GM12878 (cell line): ENCODE results near the gene RNU6-9. TPM values are rescaled to one million over a fixed set of nuclear protein-coding genes. Genes with fewer than 3 reads are reported as not detected.

Experiments
- ASH2L ChIP-seq: fragments of 300-600, 200-600 bp; sonication (generic); IDR thresholded peaks from 2 replicates; pipeline ENCODE4 v1.6.1; 2017; ENCODE audit warnings: low read depth, mild to moderate bottlenecking, borderline replicate concordance
- CBFB ChIP-seq: IDR thresholded peaks from 2 replicates; pipeline ENCODE4 v1.6.1; 2016; ENCODE audit warnings: antibody characterized with exemption, low read depth
- CBX3 ChIP-seq: fragments of 200-600 bp; sonication (generic); IDR thresholded peaks from 2 replicates; pipeline ENCODE4 v1.6.1; 2016; ENCODE audit warnings: low read depth, borderline replicate concordance
- CBX5 ChIP-seq: sonication (generic); IDR thresholded peaks from 2 replicates; pipeline ENCODE4 v1.6.1; 2016; ENCODE audit warnings: low read depth, moderate library complexity, mild to moderate bottlenecking, inconsistent platforms
- CREM ChIP-seq: IDR thresholded peaks from 2 replicates; pipeline ENCODE4 v1.6.1; 2014; ENCODE audit warnings: antibody characterized with exemption, low read depth
- EED ChIP-seq: sonication (generic); IDR thresholded peaks from 2 replicates; pipeline ENCODE4 v1.6.1; 2016; ENCODE audit warnings: antibody characterized with exemption, low read depth
- IRF5 ChIP-seq: fragments of 450-650 bp; IDR thresholded peaks from 2 replicates; pipeline ENCODE4 v1.6.1; 2017; ENCODE audit warnings: borderline replicate concordance
- LARP7 ChIP-seq: fragments of 450-650 bp; IDR thresholded peaks from 2 replicates; pipeline ENCODE4 v1.6.1; 2017; ENCODE audit warnings: mild to moderate bottlenecking
- MXI1 ChIP-seq: fragments of 150-350 bp; IDR thresholded peaks from 2 replicates; pipeline ENCODE4 v1.6.1; 2011; ENCODE audit warnings: low read depth, mild to moderate bottlenecking, inconsistent platforms, low read length, improper control_type of control experiment
- NR2C1 ChIP-seq: fragments of 450-650 bp; IDR thresholded peaks from 2 replicates; pipeline ENCODE4 v1.6.1; 2017; ENCODE audit warnings: antibody characterized with exemption, mild to moderate bottlenecking, moderate library complexity
- PAX8 ChIP-seq: fragments of 450-650 bp; IDR thresholded peaks from 2 replicates; pipeline ENCODE4 v1.6.1; 2017; ENCODE audit warnings: mild to moderate bottlenecking, moderate library complexity
- RAD51 ChIP-seq: fragments of 450-650 bp; IDR thresholded peaks from 2 replicates; pipeline ENCODE4 v1.6.1; 2016; ENCODE audit warnings: moderate library complexity, mild to moderate bottlenecking, inconsistent platforms
- SMAD5 ChIP-seq: IDR thresholded peaks from 2 replicates; pipeline ENCODE4 v1.6.1; 2016; ENCODE audit warnings: antibody characterized with exemption, low read depth
- SPI1 ChIP-seq: IDR thresholded peaks from 2 replicates; pipeline ENCODE4 v1.6.1; 2011; ENCODE audit warnings: low read depth, mild to moderate bottlenecking, low read length, moderate library complexity, borderline replicate concordance; ENCODE audit not compliant: insufficient read depth
- STAT1 ChIP-seq: fragments of 450-650 bp; conservative IDR thresholded peaks from 2 replicates; pipeline ENCODE4 v1.6.1; 2014; ENCODE audit warnings: antibody characterized with exemption, mild to moderate bottlenecking
- TARDBP ChIP-seq: IDR thresholded peaks from 2 replicates; pipeline ENCODE4 v1.6.1; 2016; ENCODE audit warnings: borderline replicate concordance
- TCF3 ChIP-seq: IDR thresholded peaks from 2 replicates; pipeline ENCODE4 v1.6.1; 2012; ENCODE audit warnings: low read depth, mild to moderate bottlenecking, low read length, borderline replicate concordance; ENCODE audit not compliant: insufficient read depth
- YBX1 ChIP-seq: fragments of 450-650 bp; IDR thresholded peaks from 2 replicates; pipeline ENCODE4 v1.6.1; 2016; ENCODE audit warnings: antibody characterized with exemption
- ZNF274 ChIP-seq: IDR thresholded peaks from one replicate; pipeline ENCODE4 v1.8.0; 2011; ENCODE audit not compliant: insufficient read length, insufficient read depth
- ZNF687 ChIP-seq: fragments of 450-650 bp; IDR thresholded peaks from 2 replicates; pipeline ENCODE4 v1.6.1; 2017; ENCODE audit warnings: mild to moderate bottlenecking, moderate library complexity
- polyA plus RNA-seq, 11 experiments: library from polyadenylated mRNA; depleted of rRNA in 4 of 11; unstranded in 6 of 11; stranded (reverse) in 5 of 11; fragments of >200 nt; fragmentation: Nextera tagmentation in 4 of 11; fragmentation: Illumina TruSeq in 1 of 11; extraction: Ambion mirVana in 4 of 11; extraction: Trizol in 1 of 11; gene quantifications; 1 replicate in 1 of 11; 2 replicates in 10 of 11; pipeline versions ENCODE4 v1.2.1 to v1.2.3, GENCODE V29; 2011 to 2016; ENCODE audit warnings: inconsistent platforms in 2 of 11, missing spikeins in 2 of 11, low read depth in 1 of 11
- total RNA-seq, 4 experiments: library from RNA; depleted of rRNA in 3 of 4; stranded (reverse); fragments of >200 nt in 3 of 4; fragmentation: Illumina TruSeq in 1 of 4; extraction: Trizol in 1 of 4; gene quantifications; 2 replicates each; pipeline versions ENCODE4 v1.2.1 to v1.2.3, GENCODE V29; 2013 to 2021
- TF ChIP-seq, protein P1 (sequence below): IDR thresholded peaks from 2 replicates; pipeline ENCODE4 v1.6.1; 2011; ENCODE audit warnings: borderline replicate concordance, low read depth, mild to moderate bottlenecking, moderate library complexity, low read length; ENCODE audit not compliant: insufficient read depth, poor library complexity, severe bottlenecking
- TF ChIP-seq, protein P2 (sequence below): fragments of 150-350 bp; IDR thresholded peaks from 2 replicates; pipeline ENCODE4 v1.6.1; 2014; ENCODE audit warnings: mild to moderate bottlenecking, low read depth, low read length

RNU6-9 gene
- total and polyA plus RNA-seq, 10 of the 15 experiments (the other 5 are each of a cell fraction or from before 2014, with no cell fraction given) = not detected

DNA sequence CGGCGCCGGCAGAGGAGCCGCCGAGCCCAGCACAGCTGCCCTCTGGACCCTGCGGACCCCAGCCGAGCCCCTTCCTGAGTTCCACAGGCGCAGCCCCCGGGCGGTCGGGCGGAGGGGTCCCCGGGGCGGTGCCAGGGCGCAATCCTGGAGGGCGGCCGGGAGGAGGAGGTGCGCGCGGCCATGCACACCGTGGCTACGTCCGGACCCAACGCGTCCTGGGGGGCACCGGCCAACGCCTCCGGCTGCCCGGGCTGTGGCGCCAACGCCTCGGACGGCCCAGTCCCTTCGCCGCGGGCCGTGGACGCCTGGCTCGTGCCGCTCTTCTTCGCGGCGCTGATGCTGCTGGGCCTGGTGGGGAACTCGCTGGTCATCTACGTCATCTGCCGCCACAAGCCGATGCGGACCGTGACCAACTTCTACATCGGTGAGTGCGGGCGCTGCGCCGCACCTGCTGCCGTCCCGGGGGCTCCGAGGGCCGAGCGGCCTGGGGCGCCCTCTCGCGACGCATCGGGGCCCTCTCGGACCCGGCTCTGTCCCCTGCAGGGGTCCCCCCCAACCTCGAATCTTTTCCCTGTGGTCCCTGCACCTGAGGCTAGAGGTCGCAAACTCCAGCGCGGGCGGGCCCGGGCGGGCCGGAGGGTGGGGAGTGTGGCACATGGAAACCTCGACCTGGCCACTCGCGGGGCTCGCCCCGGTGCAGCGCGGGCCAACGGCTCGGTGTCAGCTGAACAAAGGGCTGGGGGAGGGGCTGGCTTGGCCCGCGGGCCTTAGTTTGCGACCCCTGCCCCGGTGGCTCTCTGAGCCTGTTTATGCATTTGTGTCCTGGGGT is 24.3 kb downstream of the RNU6-9 start, which contains the start of gene KISS1R (continued):
- TF ChIP-seq ASH2L (no peak), LARP7 (peak; percentile 94), SPI1 (0 out of 2 replicates have a peak, but pooled peaks have one; percentile 19), YBX1 (no peak), MXI1 (no peak; the same call in 1 of the 2 replicates), CBX3 (no peak), PAX8 (no peak), STAT1 (no peak), SMAD5 (no peak), NR2C1 (no peak), ZNF687 (no peak), ZNF274 (no peak), EED (no peak), CBX5 (no peak), RAD51 (no peak), IRF5 (peak; percentile 22; the same call in 1 of the 2 replicates), TARDBP (no peak), CBFB (no peak), CREM (no peak), TCF3 (peak; percentile 72; the same call in 1 of the 2 replicates)
- TF ChIP-seq, protein P1, sequence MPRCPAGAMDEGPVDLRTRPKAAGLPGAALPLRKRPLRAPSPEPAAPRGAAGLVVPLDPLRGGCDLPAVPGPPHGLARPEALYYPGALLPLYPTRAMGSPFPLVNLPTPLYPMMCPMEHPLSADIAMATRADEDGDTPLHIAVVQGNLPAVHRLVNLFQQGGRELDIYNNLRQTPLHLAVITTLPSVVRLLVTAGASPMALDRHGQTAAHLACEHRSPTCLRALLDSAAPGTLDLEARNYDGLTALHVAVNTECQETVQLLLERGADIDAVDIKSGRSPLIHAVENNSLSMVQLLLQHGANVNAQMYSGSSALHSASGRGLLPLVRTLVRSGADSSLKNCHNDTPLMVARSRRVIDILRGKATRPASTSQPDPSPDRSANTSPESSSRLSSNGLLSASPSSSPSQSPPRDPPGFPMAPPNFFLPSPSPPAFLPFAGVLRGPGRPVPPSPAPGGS = no peak
- TF ChIP-seq, protein P2, sequence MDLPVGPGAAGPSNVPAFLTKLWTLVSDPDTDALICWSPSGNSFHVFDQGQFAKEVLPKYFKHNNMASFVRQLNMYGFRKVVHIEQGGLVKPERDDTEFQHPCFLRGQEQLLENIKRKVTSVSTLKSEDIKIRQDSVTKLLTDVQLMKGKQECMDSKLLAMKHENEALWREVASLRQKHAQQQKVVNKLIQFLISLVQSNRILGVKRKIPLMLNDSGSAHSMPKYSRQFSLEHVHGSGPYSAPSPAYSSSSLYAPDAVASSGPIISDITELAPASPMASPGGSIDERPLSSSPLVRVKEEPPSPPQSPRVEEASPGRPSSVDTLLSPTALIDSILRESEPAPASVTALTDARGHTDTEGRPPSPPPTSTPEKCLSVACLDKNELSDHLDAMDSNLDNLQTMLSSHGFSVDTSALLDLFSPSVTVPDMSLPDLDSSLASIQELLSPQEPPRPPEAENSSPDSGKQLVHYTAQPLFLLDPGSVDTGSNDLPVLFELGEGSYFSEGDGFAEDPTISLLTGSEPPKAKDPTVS = no peak
